NB4 (cell line): ENCODE data around the gene ADCY2.
A peak's percentile ranks its signal among the peaks of the same experiment; 100 is the strongest.

Source experiments
- POLR2A ChIP-seq: IDR thresholded peaks from 2 replicates; pipeline ENCODE4 v1.6.1; 2011; ENCODE audit warnings: mild to moderate bottlenecking; ENCODE audit not compliant: insufficient read length; ENCODE audit errors: extremely low read depth
- TF ChIP-seq, protein P1 (sequence below): IDR thresholded peaks from 2 replicates; pipeline ENCODE4 v1.6.1; 2011; ENCODE audit warnings: low read depth, low read length
- TF ChIP-seq, protein P2 (sequence below): IDR thresholded peaks from one replicate; pipeline ENCODE4 v1.5.1; 2012; ENCODE audit warnings: low read depth, low read length

DNA sequence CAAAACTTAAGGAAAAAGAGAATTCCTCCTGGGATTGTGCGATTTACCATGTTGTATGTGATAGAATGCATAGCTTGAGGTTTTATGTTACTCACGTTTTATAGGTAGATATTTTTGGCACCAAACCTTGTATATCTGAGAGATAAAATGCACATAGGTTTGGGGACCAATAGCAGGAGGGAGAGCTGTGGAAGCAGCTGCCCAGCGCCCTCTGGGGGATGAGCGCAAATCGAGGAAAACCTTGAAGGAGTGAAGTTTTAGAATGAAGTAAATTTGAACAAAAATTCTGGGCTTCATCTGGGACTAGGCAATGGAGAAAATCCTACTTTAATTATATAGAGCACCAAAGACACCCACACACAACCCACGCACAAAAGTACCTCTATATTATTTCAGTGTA is 197.0 kb downstream of the ADCY2 start:
- no peak for TF ChIP-seq POLR2A
- TF ChIP-seq, protein P1, sequence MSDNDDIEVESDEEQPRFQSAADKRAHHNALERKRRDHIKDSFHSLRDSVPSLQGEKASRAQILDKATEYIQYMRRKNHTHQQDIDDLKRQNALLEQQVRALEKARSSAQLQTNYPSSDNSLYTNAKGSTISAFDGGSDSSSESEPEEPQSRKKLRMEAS: no peak
- TF ChIP-seq, protein P2, sequence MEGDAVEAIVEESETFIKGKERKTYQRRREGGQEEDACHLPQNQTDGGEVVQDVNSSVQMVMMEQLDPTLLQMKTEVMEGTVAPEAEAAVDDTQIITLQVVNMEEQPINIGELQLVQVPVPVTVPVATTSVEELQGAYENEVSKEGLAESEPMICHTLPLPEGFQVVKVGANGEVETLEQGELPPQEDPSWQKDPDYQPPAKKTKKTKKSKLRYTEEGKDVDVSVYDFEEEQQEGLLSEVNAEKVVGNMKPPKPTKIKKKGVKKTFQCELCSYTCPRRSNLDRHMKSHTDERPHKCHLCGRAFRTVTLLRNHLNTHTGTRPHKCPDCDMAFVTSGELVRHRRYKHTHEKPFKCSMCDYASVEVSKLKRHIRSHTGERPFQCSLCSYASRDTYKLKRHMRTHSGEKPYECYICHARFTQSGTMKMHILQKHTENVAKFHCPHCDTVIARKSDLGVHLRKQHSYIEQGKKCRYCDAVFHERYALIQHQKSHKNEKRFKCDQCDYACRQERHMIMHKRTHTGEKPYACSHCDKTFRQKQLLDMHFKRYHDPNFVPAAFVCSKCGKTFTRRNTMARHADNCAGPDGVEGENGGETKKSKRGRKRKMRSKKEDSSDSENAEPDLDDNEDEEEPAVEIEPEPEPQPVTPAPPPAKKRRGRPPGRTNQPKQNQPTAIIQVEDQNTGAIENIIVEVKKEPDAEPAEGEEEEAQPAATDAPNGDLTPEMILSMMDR: peak; percentile 63
